ENCODE measurements around the gene CHI3L1. TPM values are rescaled to one million over a fixed set of nuclear protein-coding genes. Genes with fewer than 3 reads are reported as not detected.

The CHI3L1 gene
- total RNA-seq, 6 experiments from 2014 or later = not detected

GRCh38 chr1:203211812-203212211, 25.3 kb upstream of the CHI3L1 start:
- TF ChIP-seq CTCF (IDR thresholded peaks at IDR 0.05) = no peak
- H3K4me1 Mint-ChIP-seq (ENCODE audit: low read depth) = no peaks in the 10 kb centered on the region
- H3K9me3 Mint-ChIP-seq = no peaks in the 10 kb centered on the region
- DNase-seq = no peak
- H3K27ac Mint-ChIP-seq = no peak overlapping the region
- H3K36me3 Mint-ChIP-seq (ENCODE audit: low read depth) = no peaks in the 10 kb centered on the region
- H3K4me3 Mint-ChIP-seq = no peak overlapping the region
- H3K27me3 Mint-ChIP-seq (ENCODE audit: insufficient read depth) = peaks cover 15% of the 10 kb centered on the region

DNA sequence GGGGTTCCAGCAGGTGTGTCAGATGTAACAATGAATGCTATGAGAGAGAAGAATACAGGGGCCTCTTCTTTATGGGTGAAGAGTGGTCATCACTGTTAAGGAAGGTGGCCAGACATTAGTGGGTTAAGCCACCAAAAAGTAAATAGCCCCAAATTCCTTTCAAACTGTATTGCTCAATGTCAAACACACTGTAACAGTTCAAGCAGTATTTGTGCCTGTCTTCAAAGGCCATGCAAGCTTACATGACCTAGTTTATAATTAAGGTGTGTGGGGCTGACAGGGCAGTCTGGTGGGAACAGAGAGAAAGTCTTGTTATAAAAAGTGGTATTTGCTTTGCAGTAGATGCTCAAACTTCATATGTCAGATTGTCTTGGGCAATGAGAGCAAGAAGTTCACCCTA, 24.5 kb upstream of the CHI3L1 start:
- H3K9me3 Mint-ChIP-seq = no peaks in the 10 kb centered on the region
- TF ChIP-seq CTCF (IDR thresholded peaks at IDR 0.05) = no peak
- H3K4me1 Mint-ChIP-seq (ENCODE audit: low read depth) = no peaks in the 10 kb centered on the region
- no peaks in the 10 kb centered on the region for H3K36me3 Mint-ChIP-seq (ENCODE audit: low read depth)
- H3K4me3 Mint-ChIP-seq = no peak overlapping the region
- DNase-seq = no peak
- H3K27ac Mint-ChIP-seq = no peak overlapping the region
- H3K27me3 Mint-ChIP-seq (ENCODE audit: insufficient read depth) = peaks cover 12% of the 10 kb centered on the region

- no peak for TF ChIP-seq CTCF (IDR thresholded peaks at IDR 0.05)
- H3K27ac Mint-ChIP-seq = no peak overlapping the region
- no peak overlapping the region for H3K4me3 Mint-ChIP-seq
- H3K9me3 Mint-ChIP-seq = no peaks in the 10 kb centered on the region
- DNase-seq = no peak
- H3K27me3 Mint-ChIP-seq (ENCODE audit: insufficient read depth) = peaks cover 12% of the 10 kb centered on the region
- no peaks in the 10 kb centered on the region for H3K36me3 Mint-ChIP-seq (ENCODE audit: low read depth)
- H3K4me1 Mint-ChIP-seq (ENCODE audit: low read depth) = no peaks in the 10 kb centered on the region
These were observed 23.8 kb upstream of the CHI3L1 start for GRCh38 chr1:203210350-203210749.

- DNase-seq = no peak
- Mint-ChIP-seq H3K27me3 (ENCODE audit: insufficient read depth) (peaks cover 8% of the 10 kb centered on the region), H3K27ac (no peak overlapping the region), H3K36me3 (ENCODE audit: low read depth) (no peaks in the 10 kb centered on the region), H3K4me3 (no peak overlapping the region), H3K9me3 (no peaks in the 10 kb centered on the region), H3K4me1 (ENCODE audit: low read depth) (peaks cover under 1% of the 10 kb centered on the region)
- no peak for TF ChIP-seq CTCF (IDR thresholded peaks at IDR 0.05)
These were observed 21.7 kb upstream of the CHI3L1 start for GRCh38 chr1:203208181-203208580.

GRCh38 chr1:203207751-203208150, 21.2 kb upstream of the CHI3L1 start:
- peaks cover 3% of the 10 kb centered on the region for H3K27me3 Mint-ChIP-seq (ENCODE audit: insufficient read depth)
- no peaks in the 10 kb centered on the region for H3K36me3 Mint-ChIP-seq (ENCODE audit: low read depth)
- H3K4me1 Mint-ChIP-seq (ENCODE audit: low read depth) = peaks cover 5% of the 10 kb centered on the region
- no peak for TF ChIP-seq CTCF (IDR thresholded peaks at IDR 0.05)
- DNase-seq = no peak
- H3K4me3 Mint-ChIP-seq = no peak overlapping the region
- H3K27ac Mint-ChIP-seq = no peak overlapping the region
- H3K9me3 Mint-ChIP-seq = no peaks in the 10 kb centered on the region

- peaks cover 13% of the 10 kb centered on the region for H3K4me1 Mint-ChIP-seq (ENCODE audit: low read depth)
- no peak for DNase-seq
- H3K9me3 Mint-ChIP-seq = no peaks in the 10 kb centered on the region
- TF ChIP-seq CTCF (IDR thresholded peaks at IDR 0.05) = no peak
- H3K27me3 Mint-ChIP-seq (ENCODE audit: insufficient read depth) = peaks cover 3% of the 10 kb centered on the region
- no peak overlapping the region for H3K27ac Mint-ChIP-seq
- H3K4me3 Mint-ChIP-seq = no peak overlapping the region
- H3K36me3 Mint-ChIP-seq (ENCODE audit: low read depth) = no peaks in the 10 kb centered on the region
These were observed 19.7 kb upstream of the CHI3L1 start for GRCh38 chr1:203206129-203206687.
